HepG2 (cell line): ENCODE measurements around the gene TNFAIP1. TPM values are rescaled to one million over a fixed set of nuclear protein-coding genes. Genes with fewer than 3 reads are reported as not detected.

Source experiments
- ARID2 ChIP-seq: sonication (generic); formaldehyde crosslinking; IDR thresholded peaks from 2 replicates; pipeline ENCODE4 v1.8.1; 2022; ENCODE audit warnings: mild to moderate bottlenecking, missing genetic modification reagents, borderline replicate concordance
- ATF3 ChIP-seq: sonication (generic); formaldehyde crosslinking; IDR thresholded peaks from 2 replicates; pipeline ENCODE4 v1.4.0; 2020; ENCODE audit warnings: missing genetic modification reagents
- CBFB ChIP-seq: sonication (generic); formaldehyde crosslinking; IDR thresholded peaks from 2 replicates; pipeline ENCODE4 v1.4.0; 2020; ENCODE audit warnings: missing genetic modification reagents
- CENPBD1 ChIP-seq: sonication (generic); formaldehyde crosslinking; IDR thresholded peaks from 2 replicates; pipeline ENCODE4 v1.8.0; 2022; ENCODE audit warnings: missing genetic modification reagents, low read depth, mild to moderate bottlenecking, borderline replicate concordance
- CENPX ChIP-seq: sonication (generic); formaldehyde crosslinking; IDR thresholded peaks from 2 replicates; pipeline ENCODE4 v1.9.0; 2021; ENCODE audit warnings: mild to moderate bottlenecking, missing genetic modification reagents, moderate library complexity
- FLYWCH1 ChIP-seq: sonication (generic); formaldehyde crosslinking; IDR thresholded peaks from 2 replicates; pipeline ENCODE4 v1.8.1; 2023; ENCODE audit warnings: mild to moderate bottlenecking, missing genetic modification reagents
- FOSL2 ChIP-seq: sonication (generic); formaldehyde crosslinking; IDR thresholded peaks from 2 replicates; pipeline ENCODE4 v1.4.0; 2020; ENCODE audit warnings: missing genetic modification reagents
- MTF2 ChIP-seq: sonication (generic); formaldehyde crosslinking; IDR thresholded peaks from 2 replicates; pipeline ENCODE4 v1.5.0; 2020; ENCODE audit warnings: missing genetic modification reagents, borderline replicate concordance
- NFATC3 ChIP-seq: sonication (generic); formaldehyde crosslinking; IDR thresholded peaks from 2 replicates; pipeline ENCODE4 v1.5.1; 2020; ENCODE audit warnings: mild to moderate bottlenecking, missing genetic modification reagents
- PAXIP1 ChIP-seq: sonication (generic); formaldehyde crosslinking; conservative IDR thresholded peaks from 2 replicates; pipeline ENCODE4 v1.4.0; 2020; ENCODE audit warnings: mild to moderate bottlenecking, missing genetic modification reagents, moderate library complexity
- PLSCR1 ChIP-seq: sonication (generic); formaldehyde crosslinking; IDR thresholded peaks from 2 replicates; pipeline ENCODE4 v1.5.0; 2020; ENCODE audit warnings: missing genetic modification reagents, mild to moderate bottlenecking, borderline replicate concordance
- SMAD1 ChIP-seq: sonication (generic); formaldehyde crosslinking; IDR thresholded peaks from 2 replicates; pipeline ENCODE4 v1.4.0; 2020; ENCODE audit warnings: missing genetic modification reagents, low read depth, mild to moderate bottlenecking, borderline replicate concordance
- SOX5 ChIP-seq: IDR thresholded peaks from 2 replicates; pipeline ENCODE4 v1.6.1; 2016; ENCODE audit warnings: borderline replicate concordance
- SRSF4 ChIP-seq: fragments of 200-400 bp; formaldehyde crosslinking; IDR thresholded peaks from one replicate; pipeline ENCODE4 v1.6.1; 2018; ENCODE audit warnings: mild to moderate bottlenecking, low read depth, low read length, moderate library complexity; ENCODE audit not compliant: poor library complexity, severe bottlenecking
- XBP1 ChIP-seq: sonication (generic); formaldehyde crosslinking; IDR thresholded peaks from 2 replicates; pipeline ENCODE4 v1.5.0; 2020; ENCODE audit warnings: missing genetic modification reagents
- ZFAT ChIP-seq: sonication (generic); formaldehyde crosslinking; conservative IDR thresholded peaks from 2 replicates; pipeline ENCODE4 v1.8.1; 2023; ENCODE audit warnings: missing genetic modification reagents, inconsistent platforms
- ZNF232 ChIP-seq: sonication (generic); formaldehyde crosslinking; IDR thresholded peaks from 2 replicates; pipeline ENCODE4 v1.4.0; 2020; ENCODE audit warnings: missing genetic modification reagents, borderline replicate concordance
- ZNF343 ChIP-seq: sonication (generic); formaldehyde crosslinking; IDR thresholded peaks from 2 replicates; pipeline ENCODE4 v1.4.0; 2020; ENCODE audit warnings: mild to moderate bottlenecking, missing genetic modification reagents
- ZNF44 ChIP-seq: sonication (generic); formaldehyde crosslinking; IDR thresholded peaks from 2 replicates; pipeline ENCODE4 v1.5.1; 2020; ENCODE audit warnings: mild to moderate bottlenecking, missing genetic modification reagents
- ZNF713 ChIP-seq: sonication (generic); formaldehyde crosslinking; IDR thresholded peaks from 2 replicates; pipeline ENCODE4 v1.4.0; 2020; ENCODE audit warnings: mild to moderate bottlenecking, missing genetic modification reagents
- ZNF773 ChIP-seq: sonication (generic); formaldehyde crosslinking; IDR thresholded peaks from 2 replicates; pipeline ENCODE4 v1.4.0; 2020; ENCODE audit warnings: missing genetic modification reagents, borderline replicate concordance
- polyA plus RNA-seq, 8 experiments: library from polyadenylated mRNA; depleted of rRNA in 3 of 8; stranded (reverse) in 7 of 8; unstranded in 1 of 8; fragments of >200 nt; fragmentation: Illumina TruSeq in 4 of 8; extraction: Trizol in 4 of 8; gene quantifications; 2 replicates each; pipeline versions ENCODE4 v1.2.1 to v1.2.3, GENCODE V29; 2011 to 2016; ENCODE audit warnings: low read depth in 4 of 8, missing spikeins in 1 of 8, mixed read lengths in 1 of 8; ENCODE audit not compliant: insufficient read depth in 1 of 8
- total RNA-seq, 5 experiments: library from RNA; depleted of rRNA; stranded (reverse); fragments of >200 nt; fragmentation: Illumina TruSeq; extraction: Trizol; gene quantifications; 2 replicates each; pipeline ENCODE4 v1.2.3, GENCODE V29; 2016; ENCODE audit warnings: low read depth in 1 of 5

TNFAIP1 gene
- total and polyA plus RNA-seq, 2 of the 13 experiments (the other 11 are each of a cell fraction or from before 2014, with no cell fraction given), result 17.5 to 40.6 TPM

GRCh38 chr17:28368306-28368831, 32.8 kb downstream of the TNFAIP1 start (continued):
- TF ChIP-seq ARID2 (CRISPR knock-in tag) (no peak), ZNF713 (CRISPR knock-in tag) (peak; percentile 71; the same call in 1 of the 2 replicates), SRSF4 (no peak), ZNF343 (no peak), ZNF232 (CRISPR knock-in tag) (peak; percentile 87; the same call in 1 of the 2 replicates), FOSL2 (CRISPR knock-in tag) (peak; percentile 63; the same call in 1 of the 2 replicates), SOX5 (CRISPR knock-in tag) (peak; percentile 83), CENPBD1 (CRISPR knock-in tag) (no peak), ZFAT (no peak), NFATC3 (CRISPR knock-in tag) (no peak), ZNF44 (CRISPR knock-in tag) (no peak), ATF3 (no peak; the same call in 1 of the 2 replicates), CENPX (CRISPR knock-in tag) (no peak), SMAD1 (no peak), MTF2 (CRISPR knock-in tag) (no peak), FLYWCH1 (CRISPR knock-in tag) (no peak), PAXIP1 (CRISPR knock-in tag) (peak; percentile 100), CBFB (peak; percentile 83), XBP1 (no peak), PLSCR1 (no peak), ZNF773 (CRISPR knock-in tag) (no peak)
